Prostate gland (tissue), 2 donors: Measurements from ENCODE around the gene ADD2. TPM values are rescaled to one million over a fixed set of nuclear protein-coding genes. Genes with fewer than 3 reads are reported as not detected.

Source experiments
- DNase-seq: peaks from one replicate; pipeline ENCODE4 v3.0.0-alpha.2; 2019; ENCODE audit warnings: low spot score
- H3K27ac ChIP-seq, 2 donors: fragments of 200-600 bp; sonication (generic); 2 replicates each; pipeline ENCODE4 v1.5.1; 2017 to 2019
- H3K27me3 ChIP-seq: fragments of 200-600 bp; sonication (generic); replicated peaks from 2 replicates; pipeline ENCODE4 v1.5.1; 2019; ENCODE audit not compliant: insufficient read depth
- H3K36me3 ChIP-seq, 2 donors: fragments of 200-600 bp; sonication (generic); 1 replicate in 1 of 2; 2 replicates in 1 of 2; pipeline versions ENCODE4 v1.5.1 to v1.8.1; 2017 to 2019
- H3K4me1 ChIP-seq: fragments of 200-600 bp; sonication (generic); replicated peaks from 2 replicates; pipeline ENCODE4 v1.5.1; 2019
- H3K4me3 ChIP-seq, 2 donors: fragments of 200-600 bp; sonication (generic); 2 replicates each; pipeline ENCODE4 v1.5.1; 2017 to 2019
- H3K9me3 ChIP-seq: fragments of 200-600 bp; sonication (generic); 2 replicates; pipeline ENCODE4 v1.5.1; 2017
- POLR2A ChIP-seq: fragments of 450-650 bp; IDR thresholded peaks from one replicate; pipeline ENCODE4 v1.6.1; 2016; ENCODE audit warnings: antibody characterized with exemption, mild to moderate bottlenecking
- POLR2AphosphoS5 ChIP-seq: sonication (generic); formaldehyde crosslinking; IDR thresholded peaks from one replicate; pipeline ENCODE4 v1.6.1; 2017; ENCODE audit warnings: antibody characterized with exemption
- WGBS: methylation state at CpG from one replicate; pipeline ENCODE4 v1.1.5; 2018; 5-methylcytosine and 5-hydroxymethylcytosine counted together
- intact Hi-C: fragments of 100-400 bp; cut with DNase I; formaldehyde crosslinking; loops from one replicate; pipeline ENCODE4 v1.14.2; 2022
- total RNA-seq, 2 donors: library from RNA; depleted of rRNA; stranded (reverse); fragments of >200 nt; gene quantifications; one replicate each; pipeline ENCODE4 v1.1.0, GENCODE V29; 2016
- TF ChIP-seq, protein P1 (sequence below), 4 experiments: fragments of 200-600 bp in 2 of 4; fragments of 450-650 bp in 2 of 4; sonication (generic) in 2 of 4; IDR thresholded peaks; 1 replicate in 3 of 4; 2 replicates in 1 of 4; pipeline ENCODE4 v1.5.1; 2016 to 2019; ENCODE audit warnings: antibody characterized with exemption in 4 of 4, mild to moderate bottlenecking in 2 of 4, moderate library complexity in 2 of 4

Gene ADD2
- total RNA-seq, 2 donors from 2014 or later = 0.32 to 3.1 TPM

GRCh38 chr2:70685771-70686171 is 82.2 kb downstream of the ADD2 start:
- intact Hi-C loops = no loop called here
- DNase-seq = no peak
- TF ChIP-seq, protein P1, sequence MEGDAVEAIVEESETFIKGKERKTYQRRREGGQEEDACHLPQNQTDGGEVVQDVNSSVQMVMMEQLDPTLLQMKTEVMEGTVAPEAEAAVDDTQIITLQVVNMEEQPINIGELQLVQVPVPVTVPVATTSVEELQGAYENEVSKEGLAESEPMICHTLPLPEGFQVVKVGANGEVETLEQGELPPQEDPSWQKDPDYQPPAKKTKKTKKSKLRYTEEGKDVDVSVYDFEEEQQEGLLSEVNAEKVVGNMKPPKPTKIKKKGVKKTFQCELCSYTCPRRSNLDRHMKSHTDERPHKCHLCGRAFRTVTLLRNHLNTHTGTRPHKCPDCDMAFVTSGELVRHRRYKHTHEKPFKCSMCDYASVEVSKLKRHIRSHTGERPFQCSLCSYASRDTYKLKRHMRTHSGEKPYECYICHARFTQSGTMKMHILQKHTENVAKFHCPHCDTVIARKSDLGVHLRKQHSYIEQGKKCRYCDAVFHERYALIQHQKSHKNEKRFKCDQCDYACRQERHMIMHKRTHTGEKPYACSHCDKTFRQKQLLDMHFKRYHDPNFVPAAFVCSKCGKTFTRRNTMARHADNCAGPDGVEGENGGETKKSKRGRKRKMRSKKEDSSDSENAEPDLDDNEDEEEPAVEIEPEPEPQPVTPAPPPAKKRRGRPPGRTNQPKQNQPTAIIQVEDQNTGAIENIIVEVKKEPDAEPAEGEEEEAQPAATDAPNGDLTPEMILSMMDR (IDR thresholded peaks at IDR 0.05) = no peak
- TF ChIP-seq POLR2A (no peak), POLR2AphosphoS5 (no peak)
- Histone ChIP-seq H3K27me3 (no peaks in the 10 kb centered on the region), H3K4me3 (no peak overlapping the region), H3K9me3 (no peaks in the 10 kb centered on the region), H3K36me3 (no peaks in the 10 kb centered on the region), H3K4me1 (no peaks in the 10 kb centered on the region), H3K27ac (no peak overlapping the region)
- WGBS = 81% methylated on average over 6 of the region's 6 CpGs

- H3K9me3 ChIP-seq = no peaks in the 10 kb centered on the region
- H3K27me3 ChIP-seq = no peaks in the 10 kb centered on the region
- intact Hi-C loops = no loop called here
- TF ChIP-seq POLR2A (no peak), POLR2AphosphoS5 (no peak)
- TF ChIP-seq, protein P1 (IDR thresholded peaks at IDR 0.05) = no peak
- no peaks in the 10 kb centered on the region for H3K36me3 ChIP-seq
- 91% methylated on average over 4 of the region's 4 CpGs for WGBS
- no peak overlapping the region for H3K4me3 ChIP-seq
- no peak for DNase-seq
- no peaks in the 10 kb centered on the region for H3K4me1 ChIP-seq
- no peak overlapping the region for H3K27ac ChIP-seq
Measured at GRCh38 chr2:70684846-70685622, 83.0 kb downstream of the ADD2 start.

DNA sequence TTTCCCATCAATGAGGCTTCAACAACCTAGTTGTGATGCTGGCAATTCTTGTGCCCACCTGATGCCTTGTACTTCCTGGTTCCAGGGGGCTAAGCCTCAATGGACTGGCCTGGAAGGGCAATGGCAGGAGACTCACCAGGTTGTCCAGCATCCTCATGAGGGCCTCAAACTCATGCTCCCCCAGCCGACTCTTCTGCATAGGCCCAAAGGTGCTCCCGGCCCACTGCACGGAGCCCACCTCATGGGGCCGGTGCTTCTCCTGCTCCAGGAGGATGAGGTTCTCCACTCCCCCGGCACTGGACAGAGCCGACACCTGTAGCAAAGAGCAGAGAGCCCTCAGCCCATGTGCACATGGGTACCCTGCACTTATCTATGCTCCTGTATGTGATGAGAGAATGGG is 84.5 kb downstream of the ADD2 start:
- Histone ChIP-seq H3K4me1 (no peaks in the 10 kb centered on the region), H3K9me3 (no peaks in the 10 kb centered on the region), H3K27me3 (no peaks in the 10 kb centered on the region), H3K36me3 (no peaks in the 10 kb centered on the region), H3K27ac (no peak overlapping the region), H3K4me3 (no peak overlapping the region)
- DNase-seq = no peak
- TF ChIP-seq POLR2A = no peak
- TF ChIP-seq POLR2AphosphoS5 = no peak
- TF ChIP-seq, protein P1 (IDR thresholded peaks at IDR 0.05) = no peak
- 99% methylated on average over 6 of the region's 6 CpGs for WGBS
- intact Hi-C loops = no loop called here

- TF ChIP-seq, protein P1 (IDR thresholded peaks at IDR 0.05) = no peak
- TF ChIP-seq POLR2A = no peak
- TF ChIP-seq POLR2AphosphoS5 = no peak
- no peaks in the 10 kb centered on the region for H3K4me1 ChIP-seq
- intact Hi-C loops = no loop called here
- 67% methylated on average over 2 of the region's 2 CpGs for WGBS
- H3K36me3 ChIP-seq = no peaks in the 10 kb centered on the region
- H3K9me3 ChIP-seq = no peaks in the 10 kb centered on the region
- H3K27ac ChIP-seq = no peak overlapping the region
- no peak overlapping the region for H3K4me3 ChIP-seq
- DNase-seq = no peak
- H3K27me3 ChIP-seq = no peaks in the 10 kb centered on the region
Measured at GRCh38 chr2:70680735-70681134, 87.3 kb downstream of the ADD2 start.

GRCh38 chr2:70679259-70679658 is 88.7 kb downstream of the ADD2 start:
- WGBS = 63% methylated on average over 1 of the region's 1 CpG
- DNase-seq = no peak
- intact Hi-C loops = no loop called here

More at GRCh38 chr2:70679259-70679658, 88.7 kb downstream of the ADD2 start:
- Histone ChIP-seq H3K36me3 (no peaks in the 10 kb centered on the region), H3K9me3 (no peaks in the 10 kb centered on the region), H3K27ac (no peak overlapping the region), H3K4me3 (no peak overlapping the region), H3K4me1 (no peaks in the 10 kb centered on the region), H3K27me3 (no peaks in the 10 kb centered on the region)
- TF ChIP-seq POLR2AphosphoS5 = no peak
- TF ChIP-seq, protein P1 (IDR thresholded peaks at IDR 0.05) = no peak
- TF ChIP-seq POLR2A = no peak
